Activated T-helper 17 cell treated with anti-CD3 and anti-CD28 coated beads, Interleukin-2, amount 50 U/mL, for 72 hours (primary cell): ENCODE measurements around the gene CRABP2. TPM values are rescaled to one million over a fixed set of nuclear protein-coding genes. Genes with fewer than 3 reads are reported as not detected.

ENCODE experiments used
- ATAC-seq: fragments of 150-1000 bp; cut with Tn5 transposase; replicated peaks from 2 replicates; pipeline ENCODE4 v1.10.0; 2021; ENCODE audit warnings: mild to moderate bottlenecking, moderate library complexity
- H3K27ac Mint-ChIP-seq: one replicate; pipeline ENCODE4 v1.8.0; 2022; ENCODE audit warnings: mixed read lengths
- H3K27me3 Mint-ChIP-seq: one replicate; pipeline ENCODE4 v1.8.0; 2022; ENCODE audit warnings: mixed read lengths
- H3K36me3 Mint-ChIP-seq: one replicate; pipeline ENCODE4 v1.8.0; 2022; ENCODE audit warnings: low read depth, mild to moderate bottlenecking, mixed read lengths
- H3K4me1 Mint-ChIP-seq: one replicate; pipeline ENCODE4 v1.8.0; 2022; ENCODE audit warnings: mixed read lengths
- H3K4me3 Mint-ChIP-seq: one replicate; pipeline ENCODE4 v1.8.0; 2022; ENCODE audit warnings: mild to moderate bottlenecking, mixed read lengths
- H3K9me3 Mint-ChIP-seq: one replicate; pipeline ENCODE4 v1.8.0; 2022; ENCODE audit warnings: mixed read lengths
- total RNA-seq, 2 donors: library from RNA; stranded (reverse); gene quantifications; one replicate each; pipeline ENCODE4 v1.2.3, GENCODE V29; 2022

Gene CRABP2
- total RNA-seq, 2 donors from 2014 or later: 2.2 to 4.4 TPM

DNA sequence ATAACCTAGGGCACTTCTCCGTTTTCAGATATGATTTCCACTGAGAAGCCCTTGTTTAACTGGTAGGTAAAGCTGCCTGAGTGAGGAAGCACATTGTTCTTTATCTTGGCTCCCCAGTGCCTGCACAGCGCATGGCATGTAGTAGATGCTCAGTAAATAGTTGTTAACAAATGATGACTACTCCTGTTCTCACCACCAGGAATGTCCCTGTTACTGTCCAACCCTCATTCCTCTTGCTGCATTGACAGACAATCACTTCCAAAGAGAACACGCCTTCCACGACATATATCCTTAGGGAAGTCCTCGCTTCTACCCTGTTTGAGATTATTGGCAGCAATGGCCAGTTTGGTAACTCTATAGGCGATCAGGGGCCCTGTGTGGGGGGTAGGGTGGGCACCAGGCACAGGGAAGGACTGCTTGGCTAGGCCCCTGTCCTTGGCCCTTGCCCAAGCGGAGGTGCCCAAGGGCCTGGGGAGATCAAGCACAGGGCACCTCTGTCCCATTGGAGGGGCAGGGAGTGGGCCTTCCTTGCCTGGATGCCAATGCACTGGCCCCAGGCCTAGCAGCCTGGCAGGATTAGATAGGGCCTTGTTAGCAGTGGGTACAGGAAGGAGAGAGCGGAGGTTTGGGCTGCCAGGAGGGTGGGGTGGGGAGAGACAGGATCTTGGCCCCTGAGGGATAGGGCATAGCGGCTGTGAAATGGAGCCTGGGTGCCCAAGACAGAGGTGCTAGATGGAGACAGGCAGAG is 38.3 kb downstream of the CRABP2 start:
- no peaks in the 10 kb centered on the region for H3K36me3 Mint-ChIP-seq
- H3K9me3 Mint-ChIP-seq: no peaks in the 10 kb centered on the region
- H3K4me3 Mint-ChIP-seq: no peak overlapping the region
- no peak for ATAC-seq
- peaks cover 4% of the 10 kb centered on the region for H3K4me1 Mint-ChIP-seq
- no peak overlapping the region for H3K27ac Mint-ChIP-seq
- peaks cover 8% of the 10 kb centered on the region for H3K27me3 Mint-ChIP-seq

DNA sequence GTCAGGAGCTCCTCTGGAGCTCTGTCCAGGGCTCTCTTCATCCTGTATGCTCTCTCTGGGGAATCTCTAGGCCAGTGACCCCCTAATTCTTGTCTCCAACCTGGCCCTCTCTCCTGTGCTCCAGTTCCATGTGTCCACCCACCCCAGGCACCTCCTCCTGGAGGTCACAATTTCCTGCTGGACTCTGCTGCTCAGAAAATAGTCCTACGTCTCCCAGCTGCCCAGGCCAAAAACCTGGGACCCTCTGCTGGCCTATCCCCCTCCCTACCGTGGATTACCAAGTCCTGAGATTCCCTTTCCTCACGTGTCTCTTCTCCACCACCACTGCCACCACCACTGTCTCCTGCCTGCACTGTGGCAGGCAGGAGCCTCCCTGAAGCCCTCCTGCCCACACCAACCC is 39.8 kb downstream of the CRABP2 start:
- Mint-ChIP-seq H3K4me3 (no peak overlapping the region), H3K27me3 (no peaks in the 10 kb centered on the region), H3K4me1 (peaks cover 13% of the 10 kb centered on the region), H3K9me3 (no peaks in the 10 kb centered on the region), H3K36me3 (no peaks in the 10 kb centered on the region), H3K27ac (no peak overlapping the region)
- ATAC-seq: no peak

DNA sequence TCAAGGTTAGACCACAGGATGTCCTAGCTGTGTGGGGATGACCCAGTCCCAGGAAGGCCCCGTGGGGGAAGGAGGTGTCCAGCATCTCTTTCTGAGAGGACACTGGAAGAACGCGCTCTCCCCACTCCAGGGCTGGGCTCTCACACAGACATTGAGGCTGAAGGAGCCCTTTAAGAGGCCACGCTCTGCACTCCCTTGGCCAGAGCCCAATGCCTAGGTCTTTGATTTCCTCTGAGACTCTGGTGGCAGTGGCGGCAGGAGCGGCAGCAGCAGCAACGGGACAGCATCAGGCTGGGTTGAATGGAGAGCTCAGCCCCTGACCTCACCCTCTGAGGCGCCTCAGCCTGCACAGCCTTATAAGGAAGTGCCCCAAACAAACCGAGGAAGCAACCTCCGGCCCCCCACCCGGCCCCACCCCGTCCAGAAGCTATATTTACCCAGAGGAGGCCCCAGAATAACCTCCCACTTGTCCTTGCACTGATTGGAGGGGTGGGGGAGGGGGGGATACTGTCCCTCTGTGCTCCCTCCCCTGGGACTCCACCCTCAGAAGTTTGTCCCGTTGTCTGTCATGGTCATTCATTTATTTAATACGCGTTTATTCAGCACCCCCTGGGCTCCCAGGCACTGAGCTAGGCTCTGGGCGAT is 40.5 kb downstream of the CRABP2 start:
- no peak for ATAC-seq
- H3K4me1 Mint-ChIP-seq: peaks cover 19% of the 10 kb centered on the region
- no peak overlapping the region for H3K27ac Mint-ChIP-seq
- no peaks in the 10 kb centered on the region for H3K9me3 Mint-ChIP-seq
- no peaks in the 10 kb centered on the region for H3K27me3 Mint-ChIP-seq
- H3K36me3 Mint-ChIP-seq: no peaks in the 10 kb centered on the region
- H3K4me3 Mint-ChIP-seq: no peak overlapping the region

DNA sequence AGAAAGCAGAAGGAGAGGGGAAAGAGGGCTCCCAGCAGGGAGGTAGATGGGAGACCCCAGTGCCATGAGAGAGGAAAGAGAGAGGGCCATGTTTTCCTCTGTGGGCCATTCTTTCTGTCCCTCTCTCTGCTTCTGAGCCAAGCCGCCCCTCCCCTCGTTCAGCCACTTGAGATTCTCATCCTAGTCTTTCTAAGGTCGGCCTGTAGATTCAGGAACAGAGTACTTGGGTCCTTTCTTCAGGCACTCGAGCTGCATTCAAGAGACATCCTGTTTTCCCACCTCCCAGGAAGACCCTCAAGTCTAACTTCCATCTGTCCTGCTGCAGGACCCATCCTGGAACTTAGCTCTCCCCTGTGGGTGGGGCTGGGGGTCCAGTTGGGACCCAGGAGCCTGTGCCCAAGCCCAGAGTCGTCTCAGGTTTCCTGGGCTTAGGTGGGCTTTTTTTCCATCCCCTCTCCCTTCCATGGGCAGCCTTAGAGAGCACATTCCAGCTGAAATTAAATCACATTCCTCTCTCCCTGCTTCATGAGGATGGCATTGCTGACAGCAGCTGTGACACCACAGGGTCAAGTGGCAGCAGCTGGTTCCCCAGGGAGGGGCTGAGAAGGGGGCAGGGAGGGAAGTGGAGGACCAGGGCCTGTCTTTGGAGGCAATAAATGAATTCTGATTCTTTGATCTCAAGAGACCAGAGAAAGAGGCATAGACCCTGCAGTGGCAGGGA is 41.2 kb downstream of the CRABP2 start:
- H3K4me1 Mint-ChIP-seq: peaks cover 26% of the 10 kb centered on the region

DNA sequence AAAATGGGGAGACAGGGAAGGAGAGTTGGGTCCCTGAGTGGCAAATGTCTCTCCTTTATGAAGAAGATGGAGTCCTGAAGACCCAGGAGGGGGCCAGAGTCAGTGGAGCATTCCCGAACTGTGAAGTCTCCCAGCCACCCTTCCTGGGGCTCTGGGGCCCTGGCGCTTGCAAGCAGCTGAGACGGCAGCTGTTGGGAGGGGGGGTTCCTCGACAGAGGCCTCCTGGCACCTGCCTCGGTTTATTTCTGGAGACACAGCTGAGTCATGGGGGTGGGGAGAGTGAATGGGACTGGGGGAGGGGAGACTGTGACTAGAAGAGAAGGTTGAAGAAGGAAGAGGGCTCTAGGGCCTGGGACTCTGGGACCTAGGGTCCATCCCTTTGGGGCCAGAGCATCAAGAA is 42.2 kb downstream of the CRABP2 start:
- ATAC-seq: no peak
- Mint-ChIP-seq H3K27ac (no peak overlapping the region), H3K4me1 (peaks cover 26% of the 10 kb centered on the region), H3K36me3 (no peaks in the 10 kb centered on the region), H3K27me3 (no peaks in the 10 kb centered on the region), H3K4me3 (no peak overlapping the region), H3K9me3 (no peaks in the 10 kb centered on the region)

More for the DNA sequence above, 41.2 kb downstream of the CRABP2 start:
- no peaks in the 10 kb centered on the region for H3K9me3 Mint-ChIP-seq
- H3K27me3 Mint-ChIP-seq: no peaks in the 10 kb centered on the region
- no peaks in the 10 kb centered on the region for H3K36me3 Mint-ChIP-seq
- ATAC-seq: no peak
- no peak overlapping the region for H3K4me3 Mint-ChIP-seq
- H3K27ac Mint-ChIP-seq: no peak overlapping the region

DNA sequence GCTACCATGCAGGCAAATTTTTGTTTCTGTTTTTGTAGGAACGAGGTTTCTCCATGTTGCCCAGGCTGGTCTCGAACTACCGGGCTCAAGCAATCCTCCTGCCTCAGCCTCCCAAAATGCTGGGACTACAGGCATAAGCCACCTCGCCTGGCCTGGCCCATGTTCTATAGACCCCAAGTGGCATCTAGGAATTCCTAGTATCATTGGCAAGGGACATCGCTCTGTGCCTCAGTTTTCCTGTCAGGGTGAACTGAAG is 42.7 kb downstream of the CRABP2 start:
- ATAC-seq: no peak

DNA sequence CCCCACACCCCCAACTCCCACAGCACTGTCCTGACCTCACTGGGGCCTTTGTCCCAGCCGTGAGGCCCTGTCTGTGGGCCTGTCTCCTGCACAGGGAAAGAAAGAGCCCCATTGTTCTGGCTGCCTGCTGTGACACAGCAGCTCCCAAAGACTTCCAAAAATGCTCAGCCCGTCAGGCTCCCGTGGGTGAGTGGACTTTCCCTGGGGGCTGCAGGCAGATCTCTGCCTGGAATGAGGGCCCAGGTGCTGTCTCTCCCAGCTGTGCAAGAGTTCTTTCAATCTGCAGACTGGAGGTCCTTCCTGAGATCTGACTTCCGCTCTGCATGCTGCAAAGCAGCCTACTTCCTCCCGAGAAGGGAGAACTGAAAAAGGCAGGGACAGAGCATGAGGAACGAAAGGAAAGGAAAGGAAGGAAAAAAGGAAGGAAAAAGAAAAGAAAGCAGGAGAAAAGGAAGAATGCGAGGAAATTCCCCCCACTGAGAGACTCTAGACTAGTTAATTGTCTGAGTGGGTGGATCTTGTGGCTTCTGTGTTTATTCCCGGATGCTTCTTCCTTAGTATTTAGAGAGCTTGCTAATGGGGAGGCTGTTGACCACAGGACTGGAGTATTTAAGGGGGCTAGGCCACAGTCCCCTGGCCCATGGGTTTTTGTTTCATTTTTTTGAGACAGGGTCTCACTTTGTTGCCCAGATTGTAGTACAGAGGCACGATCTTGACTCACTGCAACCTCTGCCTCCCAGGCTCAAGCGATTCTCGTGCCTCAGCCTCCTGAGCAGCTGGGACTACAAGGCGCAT is 43.2 kb downstream of the CRABP2 start:
- H3K27ac Mint-ChIP-seq: peak overlapping the region; percentile 88
- H3K36me3 Mint-ChIP-seq: no peaks in the 10 kb centered on the region
- no peak for ATAC-seq
- peaks cover 32% of the 10 kb centered on the region for H3K4me1 Mint-ChIP-seq
- peaks cover under 1% of the 10 kb centered on the region for H3K27me3 Mint-ChIP-seq
- peak overlapping the region; percentile 86 for H3K4me3 Mint-ChIP-seq
- no peaks in the 10 kb centered on the region for H3K9me3 Mint-ChIP-seq

More for the DNA sequence above, 42.7 kb downstream of the CRABP2 start:
- H3K4me1 Mint-ChIP-seq: peaks cover 27% of the 10 kb centered on the region
- no peak overlapping the region for H3K4me3 Mint-ChIP-seq
- no peaks in the 10 kb centered on the region for H3K36me3 Mint-ChIP-seq
- H3K27me3 Mint-ChIP-seq: no peaks in the 10 kb centered on the region
- H3K9me3 Mint-ChIP-seq: no peaks in the 10 kb centered on the region
- peak overlapping the region; percentile 88 for H3K27ac Mint-ChIP-seq

DNA sequence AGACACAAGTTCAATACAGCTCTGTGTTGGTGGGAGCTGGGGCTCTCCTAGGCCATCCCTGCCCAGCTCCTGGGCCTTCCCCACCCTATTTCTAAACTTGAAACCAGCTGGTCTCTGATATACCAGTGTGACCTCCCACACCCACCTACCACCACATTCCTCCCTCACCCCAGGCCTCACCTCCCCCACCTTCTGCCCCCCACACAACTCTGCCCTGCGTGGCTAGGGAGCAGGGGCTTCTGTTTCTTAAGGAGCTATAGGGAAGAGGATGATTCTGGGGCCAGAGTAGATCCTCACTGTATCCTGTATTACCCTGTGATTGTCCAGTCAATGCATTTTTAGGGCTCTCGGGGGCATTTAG is 44.7 kb downstream of the CRABP2 start:
- Mint-ChIP-seq H3K4me3 (peak overlapping the region; percentile 86), H3K9me3 (no peaks in the 10 kb centered on the region), H3K27me3 (peaks cover 14% of the 10 kb centered on the region), H3K4me1 (peaks cover 37% of the 10 kb centered on the region), H3K36me3 (no peaks in the 10 kb centered on the region), H3K27ac (peak overlapping the region; percentile 88)
- peak; percentile 4 for ATAC-seq

DNA sequence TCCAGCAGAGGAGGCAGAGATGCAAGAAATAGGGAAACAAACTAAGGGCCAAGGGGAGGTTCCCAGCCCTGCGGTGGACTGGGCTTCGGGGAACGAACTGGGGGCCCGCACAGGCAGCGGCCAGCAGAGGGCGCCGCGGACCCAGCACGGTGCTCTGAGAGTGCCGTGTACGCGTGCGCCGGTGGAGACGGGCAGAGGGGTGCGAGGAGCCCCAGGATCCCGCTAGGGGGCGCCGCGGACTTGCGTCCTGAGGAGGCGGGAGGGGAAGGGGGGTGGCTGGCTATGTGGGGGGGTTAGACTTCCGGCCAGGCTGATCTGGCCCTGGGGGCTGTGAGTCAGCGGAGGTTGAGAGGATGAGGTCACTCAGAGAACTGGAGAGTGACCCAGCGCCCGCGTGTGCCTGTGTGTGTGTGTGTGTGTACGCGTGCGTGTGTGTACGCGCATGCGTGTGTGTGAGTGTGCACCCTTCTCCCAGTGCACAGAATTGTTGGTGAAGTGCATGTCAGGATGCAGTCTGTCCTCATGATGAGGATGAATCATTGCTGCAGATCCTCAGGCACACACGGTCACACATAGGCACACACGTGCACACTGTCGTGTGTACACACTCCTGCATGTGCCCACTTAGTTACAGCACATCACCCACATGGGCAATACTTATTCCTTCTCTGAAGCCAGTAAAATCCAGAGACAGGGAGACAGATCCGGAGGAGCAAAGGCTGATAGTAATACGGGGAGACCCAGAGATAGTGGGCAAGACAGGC is 45.2 kb downstream of the CRABP2 start:
- Mint-ChIP-seq H3K9me3 (no peaks in the 10 kb centered on the region), H3K27me3 (peaks cover 19% of the 10 kb centered on the region), H3K36me3 (no peaks in the 10 kb centered on the region), H3K4me1 (peaks cover 37% of the 10 kb centered on the region), H3K27ac (peak overlapping the region; percentile 88), H3K4me3 (peak overlapping the region; percentile 86)
- peak; percentile 81 for ATAC-seq

DNA sequence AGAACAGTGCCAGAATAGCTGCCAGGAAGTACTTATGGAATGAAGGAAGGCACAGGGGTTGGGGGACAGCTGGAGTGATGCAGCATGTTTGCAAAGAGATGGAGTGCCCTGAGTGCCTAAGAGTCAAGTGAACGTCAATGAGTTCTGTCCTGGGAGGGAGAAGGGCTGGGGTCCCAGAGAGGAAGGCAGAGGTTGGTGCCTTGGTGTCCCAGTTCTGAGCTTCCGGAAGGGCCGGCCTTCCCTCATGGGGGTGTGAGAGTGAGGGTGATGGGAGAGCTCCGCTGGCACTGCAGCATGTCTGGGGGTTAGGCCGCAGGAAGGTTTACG is 45.8 kb downstream of the CRABP2 start:
- Mint-ChIP-seq H3K27me3 (peaks cover 22% of the 10 kb centered on the region), H3K4me3 (peak overlapping the region; percentile 86), H3K9me3 (no peaks in the 10 kb centered on the region), H3K36me3 (no peaks in the 10 kb centered on the region), H3K27ac (peak overlapping the region; percentile 55), H3K4me1 (peaks cover 37% of the 10 kb centered on the region)
- ATAC-seq: no peak

DNA sequence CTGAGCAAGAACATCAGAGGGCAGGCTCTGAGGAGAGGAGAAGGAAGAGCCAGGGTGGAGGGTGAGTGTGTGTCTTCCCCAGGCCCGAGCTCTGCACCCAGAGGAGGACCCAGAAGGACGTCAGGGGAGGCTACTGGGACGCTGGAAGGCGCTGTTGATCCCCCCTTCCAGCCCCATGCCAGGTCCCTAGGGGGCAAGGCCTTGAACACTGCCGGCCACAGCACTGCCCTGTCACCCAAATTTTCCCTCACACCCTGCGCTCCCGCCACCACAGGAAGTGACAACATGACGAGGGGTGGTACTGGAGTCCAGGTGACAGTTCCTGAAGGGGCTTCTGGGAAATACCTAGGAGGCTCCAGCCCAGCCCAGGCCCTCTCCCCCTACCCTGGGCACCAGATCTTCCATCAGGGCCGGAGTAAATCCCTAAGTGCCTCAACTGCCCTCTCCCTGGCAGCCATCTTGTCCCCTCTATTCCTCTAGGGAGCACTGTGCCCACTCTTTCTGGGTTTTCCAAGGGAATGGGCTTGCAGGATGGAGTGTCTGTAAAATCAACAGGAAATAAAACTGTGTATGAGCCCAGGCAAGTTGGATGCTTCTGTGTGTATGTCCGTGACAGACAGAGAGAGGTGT is 46.3 kb downstream of the CRABP2 start:
- H3K4me3 Mint-ChIP-seq: peak overlapping the region; percentile 86
- peaks cover 37% of the 10 kb centered on the region for H3K4me1 Mint-ChIP-seq

DNA sequence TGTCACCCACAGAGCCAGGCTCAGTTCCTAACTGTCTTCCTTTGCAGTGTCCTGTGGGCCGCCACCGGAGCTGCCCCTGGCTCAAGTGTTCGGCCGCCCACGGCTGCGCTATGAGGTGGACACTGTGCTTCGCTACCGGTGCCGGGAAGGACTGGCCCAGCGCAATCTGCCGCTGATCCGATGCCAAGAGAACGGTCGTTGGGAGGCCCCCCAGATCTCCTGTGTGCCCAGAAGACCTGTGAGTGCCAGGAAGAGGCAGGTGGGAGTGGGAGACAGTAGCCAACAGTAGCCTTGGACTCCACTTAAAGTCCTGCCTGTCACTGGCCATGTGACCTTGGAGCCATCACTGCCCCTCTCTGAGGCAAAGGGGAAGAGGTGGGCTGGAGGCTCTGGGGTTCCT is 46.9 kb downstream of the CRABP2 start:
- no peak overlapping the region for H3K27ac Mint-ChIP-seq
- peak overlapping the region; percentile 16 for H3K4me3 Mint-ChIP-seq
- H3K4me1 Mint-ChIP-seq: peaks cover 37% of the 10 kb centered on the region
- H3K9me3 Mint-ChIP-seq: no peaks in the 10 kb centered on the region
- ATAC-seq: no peak
- H3K27me3 Mint-ChIP-seq: peaks cover 33% of the 10 kb centered on the region
- no peaks in the 10 kb centered on the region for H3K36me3 Mint-ChIP-seq

More for the DNA sequence above, 46.3 kb downstream of the CRABP2 start:
- Mint-ChIP-seq H3K27me3 (peaks cover 27% of the 10 kb centered on the region), H3K9me3 (no peaks in the 10 kb centered on the region), H3K36me3 (no peaks in the 10 kb centered on the region), H3K27ac (peak overlapping the region; percentile 55)
- no peak for ATAC-seq

DNA sequence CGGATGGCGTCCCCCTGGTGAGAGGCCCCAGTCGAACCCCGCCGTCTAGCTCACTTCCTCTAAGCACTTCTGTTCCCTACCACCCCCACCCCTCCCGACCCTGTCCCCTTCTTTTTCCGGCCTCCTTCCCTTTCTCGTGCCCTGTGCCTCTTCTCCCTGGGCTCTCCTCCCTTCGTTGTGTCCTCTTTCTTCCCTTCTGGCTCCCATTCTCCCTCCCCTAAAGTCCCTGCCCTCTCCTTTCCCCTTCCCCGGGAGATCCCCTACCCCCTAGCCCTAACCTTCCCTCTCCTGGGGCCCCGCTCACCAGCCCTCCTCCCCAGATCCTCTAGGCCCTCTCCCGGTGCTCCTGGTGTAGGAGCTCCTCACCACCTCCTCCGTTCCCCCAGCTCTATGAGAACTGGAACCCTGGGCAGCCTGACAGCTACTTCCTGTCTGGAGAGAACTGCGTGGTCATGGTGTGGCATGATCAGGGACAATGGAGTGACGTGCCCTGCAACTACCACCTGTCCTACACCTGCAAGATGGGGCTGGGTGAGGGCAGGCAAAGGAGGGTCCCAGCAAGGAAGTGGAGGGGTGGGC is 47.6 kb downstream of the CRABP2 start:
- Mint-ChIP-seq H3K27me3 (peaks cover 39% of the 10 kb centered on the region), H3K27ac (no peak overlapping the region), H3K36me3 (no peaks in the 10 kb centered on the region), H3K4me3 (peak overlapping the region; percentile 62), H3K9me3 (no peaks in the 10 kb centered on the region), H3K4me1 (peaks cover 37% of the 10 kb centered on the region)
- no peak for ATAC-seq
